ENCODE data around the gene COTL1.
"Not testable (repeated sequence)": the region's sequence is repeated elsewhere in the genome, so short reads cannot be mapped to it uniquely, and the experiment has no call there.

Gene COTL1

GRCh38 chr16:84526794-84527531 is 90.9 kb downstream of the COTL1 start:
- DNase-seq, result no peak

- not testable (repeated sequence) for DNase-seq
Measured at GRCh38 chr16:84524941-84525581, 92.8 kb downstream of the COTL1 start.

GRCh38 chr16:84524346-84524920 is 93.4 kb downstream of the COTL1 start:
- no peak for DNase-seq

DNA sequence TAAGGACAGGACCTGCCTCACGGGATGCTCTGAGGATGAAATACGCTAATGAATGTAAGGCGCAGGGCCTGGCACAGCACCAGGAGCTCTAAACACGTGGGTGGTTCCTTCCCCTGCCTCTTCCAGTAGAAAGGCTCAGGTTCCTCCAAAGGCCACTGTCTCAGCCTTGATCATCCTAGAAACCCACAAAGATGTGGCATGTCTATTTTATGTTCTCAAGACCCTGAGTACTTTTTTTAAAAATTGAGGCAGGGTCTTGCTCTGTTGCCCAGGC is 96.4 kb downstream of the COTL1 start:
- no peak for DNase-seq

DNA sequence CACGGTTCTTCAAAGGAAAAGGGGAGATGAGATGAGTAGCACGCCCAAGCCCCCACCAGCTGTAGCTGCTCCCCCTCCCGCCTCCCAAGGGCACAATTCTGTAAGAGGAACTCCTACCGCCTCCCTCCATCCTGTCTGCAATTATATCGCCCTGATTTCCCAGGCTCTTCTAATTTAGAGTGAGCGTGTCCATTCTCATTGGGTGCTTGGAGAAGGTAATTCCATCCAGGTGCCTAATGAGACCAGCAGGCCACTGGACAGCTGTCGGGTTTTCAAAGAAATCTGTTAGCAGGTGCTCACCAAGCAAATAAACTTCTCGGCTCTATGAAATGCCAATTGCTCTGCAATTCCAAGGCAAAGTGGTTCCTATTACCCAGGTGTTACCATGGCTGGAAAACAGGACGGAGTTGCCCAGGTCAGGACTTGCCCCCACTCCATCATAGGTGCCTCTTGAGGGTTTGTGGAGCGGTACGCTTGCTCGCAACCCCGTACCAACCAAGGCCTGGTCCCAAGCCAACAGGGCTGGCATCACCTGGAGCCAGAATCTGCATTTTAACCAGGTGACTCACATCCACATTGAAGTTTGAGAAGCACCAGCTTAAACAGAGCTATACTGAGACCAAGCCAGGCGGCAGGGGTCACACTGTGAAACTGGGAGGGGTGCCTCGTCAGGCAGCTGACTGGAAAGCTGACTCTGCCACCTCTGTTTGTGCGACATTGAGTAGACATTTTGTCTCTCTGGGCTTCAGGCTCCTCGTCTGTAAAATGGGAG is 97.0 kb downstream of the COTL1 start:
- peak; percentile 51 to 68 for DNase-seq

GRCh38 chr16:84519855-84520254 is 98.0 kb downstream of the COTL1 start:
- DNase-seq, result no peak

GRCh38 chr16:84518804-84519341 is 99.0 kb downstream of the COTL1 start:
- no peak for DNase-seq

DNA sequence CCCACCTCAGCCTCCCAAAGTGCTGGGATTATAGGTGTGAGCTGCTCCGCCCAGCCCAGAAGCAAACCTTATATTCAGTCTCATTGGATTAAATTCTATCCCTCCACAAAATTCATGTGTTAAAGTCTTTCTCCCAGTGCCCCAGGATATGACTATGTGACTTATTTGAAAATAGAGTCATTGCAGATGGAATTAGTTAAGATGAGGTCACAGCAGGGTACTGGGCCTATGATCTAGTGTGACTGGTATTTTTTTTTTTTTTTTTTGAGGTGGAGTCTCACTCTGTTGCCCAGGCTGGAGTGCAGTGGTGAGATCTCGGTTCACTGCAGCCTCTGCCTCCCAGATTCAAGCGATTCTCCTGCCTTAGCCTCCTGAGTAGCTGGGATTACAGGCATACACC is 99.7 kb downstream of the COTL1 start:
- DNase-seq, result not testable (repeated sequence)

- DNase-seq, result no peak
Measured at GRCh38 chr16:84517366-84517765, 100.5 kb downstream of the COTL1 start.

Data from NCI-H1930 (cell line).